Measurements from ENCODE around the gene ZBTB8B. TPM values are rescaled to one million over a fixed set of nuclear protein-coding genes. Genes with fewer than 3 reads are reported as not detected.

Gene ZBTB8B
- total RNA-seq, 1 experiment from 2014 or later: not detected

- intact Hi-C loops (cut with micrococcal nuclease): no loop called here
- Mint-ChIP-seq H3K4me1 (ENCODE audit: insufficient read depth, unreplicated experiment) (no peaks in the 10 kb centered on the region), H3K36me3 (ENCODE audit: insufficient read depth, unreplicated experiment) (no peaks in the 10 kb centered on the region), H3K4me3 (ENCODE audit: unreplicated experiment) (no peak overlapping the region), H3K27ac (ENCODE audit: low read depth, unreplicated experiment) (no peak overlapping the region), H3K27me3 (ENCODE audit: insufficient read depth, unreplicated experiment) (no peaks in the 10 kb centered on the region), H3K9me3 (ENCODE audit: unreplicated experiment) (no peaks in the 10 kb centered on the region)
- no peak for DNase-seq (ENCODE audit: unreplicated experiment)
- TF ChIP-seq CTCF (IDR thresholded peaks at IDR 0.05; ENCODE audit: unreplicated experiment): no peak
- ChIA-PET CTCF (interaction anchor here (0.5 to 0.7 kb wide), 3 partner anchors 12 to 84 kb away, joined by 3 to 5 read pairs (median 4); no protein-coding TSS in a partner anchor), POLR2A (no interaction called here)
- BruUV-seq (replicated peaks): no TSS peak
Measured at GRCh38 chr1:32485554-32486255, 20.8 kb downstream of the ZBTB8B start.

- Mint-ChIP-seq H3K36me3 (ENCODE audit: insufficient read depth, unreplicated experiment) (no peaks in the 10 kb centered on the region), H3K27me3 (ENCODE audit: insufficient read depth, unreplicated experiment) (no peaks in the 10 kb centered on the region), H3K9me3 (ENCODE audit: unreplicated experiment) (no peaks in the 10 kb centered on the region), H3K4me3 (ENCODE audit: unreplicated experiment) (no peak overlapping the region), H3K27ac (ENCODE audit: low read depth, unreplicated experiment) (no peak overlapping the region), H3K4me1 (ENCODE audit: insufficient read depth, unreplicated experiment) (no peaks in the 10 kb centered on the region)
- POLR2A ChIA-PET: no interaction called here
- TF ChIP-seq CTCF (IDR thresholded peaks at IDR 0.05; ENCODE audit: unreplicated experiment): no peak
- intact Hi-C loops (cut with micrococcal nuclease): no loop called here
- CTCF ChIA-PET: interaction anchor here (0.5 to 0.7 kb wide), 4 partner anchors 12 to 527 kb away, joined by 3 to 5 read pairs (median 4); no protein-coding TSS in a partner anchor
- no peak for DNase-seq (ENCODE audit: unreplicated experiment)
- BruUV-seq (replicated peaks): no TSS peak
Measured at GRCh38 chr1:32486463-32487113, 21.7 kb downstream of the ZBTB8B start.

- no peak for DNase-seq (ENCODE audit: unreplicated experiment)
- ChIA-PET POLR2A (no interaction called here), CTCF (interaction anchor here (0.5 kb wide), 1 partner anchor 527 kb away, joined by 3 read pairs; no protein-coding TSS in a partner anchor)
- BruUV-seq (replicated peaks): no TSS peak
- no peak for TF ChIP-seq CTCF (IDR thresholded peaks at IDR 0.05; ENCODE audit: unreplicated experiment)
- Mint-ChIP-seq H3K27ac (ENCODE audit: low read depth, unreplicated experiment) (no peak overlapping the region), H3K36me3 (ENCODE audit: insufficient read depth, unreplicated experiment) (no peaks in the 10 kb centered on the region), H3K27me3 (ENCODE audit: insufficient read depth, unreplicated experiment) (no peaks in the 10 kb centered on the region), H3K9me3 (ENCODE audit: unreplicated experiment) (no peaks in the 10 kb centered on the region), H3K4me1 (ENCODE audit: insufficient read depth, unreplicated experiment) (no peaks in the 10 kb centered on the region), H3K4me3 (ENCODE audit: unreplicated experiment) (no peak overlapping the region)
- intact Hi-C loops (cut with micrococcal nuclease): no loop called here
Measured at GRCh38 chr1:32487182-32487581, 22.3 kb downstream of the ZBTB8B start.

GRCh38 chr1:32489774-32490454, 25.0 kb downstream of the ZBTB8B start:
- intact Hi-C loops (cut with micrococcal nuclease): no loop called here
- POLR2A ChIA-PET: no interaction called here
- no TSS peak for BruUV-seq (replicated peaks)
- DNase-seq (ENCODE audit: unreplicated experiment): no peak
- H3K9me3 Mint-ChIP-seq (ENCODE audit: unreplicated experiment): no peaks in the 10 kb centered on the region
- no peak overlapping the region for H3K27ac Mint-ChIP-seq (ENCODE audit: low read depth, unreplicated experiment)
- TF ChIP-seq CTCF (IDR thresholded peaks at IDR 0.05; ENCODE audit: unreplicated experiment): no peak
- no peaks in the 10 kb centered on the region for H3K27me3 Mint-ChIP-seq (ENCODE audit: insufficient read depth, unreplicated experiment)
- H3K4me3 Mint-ChIP-seq (ENCODE audit: unreplicated experiment): no peak overlapping the region
- no peaks in the 10 kb centered on the region for H3K36me3 Mint-ChIP-seq (ENCODE audit: insufficient read depth, unreplicated experiment)
- CTCF ChIA-PET: no interaction called here
- H3K4me1 Mint-ChIP-seq (ENCODE audit: insufficient read depth, unreplicated experiment): peaks cover 5% of the 10 kb centered on the region

All from MCF 10A (cell line).